Breast epithelium (tissue), 4 donors: ENCODE measurements around the gene SLC12A7. TPM values are rescaled to one million over a fixed set of nuclear protein-coding genes. Genes with fewer than 3 reads are reported as not detected.

ENCODE experiments used
- DNase-seq, 2 donors: peaks; one replicate each; pipeline ENCODE4 v3.0.0-alpha.2; 2019; ENCODE audit warnings: low spot score in 2 of 2
- H3K27ac ChIP-seq, 2 donors: fragments of 200-600 bp; sonication (generic) in 1 of 2; one replicate each; pipeline ENCODE4 v1.5.1; 2016 to 2019; ENCODE audit warnings: mild to moderate bottlenecking in 1 of 2
- H3K27me3 ChIP-seq, 2 donors: fragments of 200-600 bp; sonication (generic) in 1 of 2; one replicate each; pipeline versions ENCODE4 v1.5.1 to v1.6.0; 2017 to 2019; ENCODE audit warnings: control low read depth in 1 of 2, mild to moderate bottlenecking in 1 of 2
- H3K36me3 ChIP-seq: fragments of 200-600 bp; one replicate; pipeline ENCODE4 v1.5.1; 2019
- H3K4me1 ChIP-seq, 2 donors: fragments of 200-600 bp; sonication (generic); one replicate each; pipeline ENCODE4 v1.5.1; 2016 to 2019; ENCODE audit warnings: control low read depth in 1 of 2
- H3K4me3 ChIP-seq, 3 donors: fragments of 200-600 bp; sonication (generic); 1 replicate in 2 of 3; 2 replicates in 1 of 3; pipeline ENCODE4 v1.5.1; 2016 to 2019; ENCODE audit warnings: mild to moderate bottlenecking in 3 of 3, moderate library complexity in 2 of 3
- H3K9me3 ChIP-seq, 2 donors: fragments of 200-600 bp; sonication (generic) in 1 of 2; one replicate each; pipeline ENCODE4 v1.5.1; 2016 to 2019; ENCODE audit warnings: control low read depth in 1 of 2
- POLR2A ChIP-seq: fragments of 450-650 bp; IDR thresholded peaks from one replicate; pipeline ENCODE4 v1.6.1; 2016; ENCODE audit warnings: antibody characterized with exemption, mild to moderate bottlenecking, moderate library complexity
- POLR2AphosphoS5 ChIP-seq, 3 donors: sonication (generic); formaldehyde crosslinking; IDR thresholded peaks; one replicate each; pipeline ENCODE4 v1.6.1; 2017; ENCODE audit warnings: antibody characterized with exemption in 3 of 3
- intact Hi-C: fragments of 100-400 bp; cut with DNase I; formaldehyde crosslinking; loops from one replicate; pipeline ENCODE4 v1.15.1; 2023; ENCODE audit warnings: low total_unique reads
- total RNA-seq, 3 donors: library from RNA; depleted of rRNA; stranded (reverse); fragments of >200 nt; gene quantifications; one replicate each; pipeline ENCODE4 v1.1.0, GENCODE V29; 2016
- TF ChIP-seq, protein P1 (sequence below), 3 donors: fragments of 450-650 bp; IDR thresholded peaks; one replicate each; pipeline ENCODE4 v1.5.1; 2016 to 2017; ENCODE audit warnings: antibody characterized with exemption in 3 of 3, mild to moderate bottlenecking in 3 of 3, moderate library complexity in 3 of 3

Gene SLC12A7
- total RNA-seq, 3 donors from 2014 or later = 21.4 to 31.5 (median 25.0) TPM

GRCh38 chr5:1110307-1111240 is 1.3 kb downstream of the SLC12A7 start:
- no peak for DNase-seq
- H3K27ac ChIP-seq = peak overlapping the region; percentile 84 to 95
- intact Hi-C loops = no loop called here

GRCh38 chr5:1109542-1110306 is 2.1 kb downstream of the SLC12A7 start:
- Histone ChIP-seq H3K9me3 (no peaks in the 10 kb centered on the region), H3K4me3 (peak overlapping the region; percentile 68 to 99 (median 94)), H3K4me1 (peaks cover 3 to 10% of the 10 kb centered on the region in 2 donors), H3K36me3 (no peaks in the 10 kb centered on the region), H3K27ac (peak overlapping the region in 1 of 2 donors; percentile 95), H3K27me3 (no peaks in the 10 kb centered on the region)
- intact Hi-C loops = no loop called here
- DNase-seq = no peak
- TF ChIP-seq POLR2AphosphoS5 (IDR thresholded peaks at IDR 0.05) = no peak
- TF ChIP-seq, protein P1, sequence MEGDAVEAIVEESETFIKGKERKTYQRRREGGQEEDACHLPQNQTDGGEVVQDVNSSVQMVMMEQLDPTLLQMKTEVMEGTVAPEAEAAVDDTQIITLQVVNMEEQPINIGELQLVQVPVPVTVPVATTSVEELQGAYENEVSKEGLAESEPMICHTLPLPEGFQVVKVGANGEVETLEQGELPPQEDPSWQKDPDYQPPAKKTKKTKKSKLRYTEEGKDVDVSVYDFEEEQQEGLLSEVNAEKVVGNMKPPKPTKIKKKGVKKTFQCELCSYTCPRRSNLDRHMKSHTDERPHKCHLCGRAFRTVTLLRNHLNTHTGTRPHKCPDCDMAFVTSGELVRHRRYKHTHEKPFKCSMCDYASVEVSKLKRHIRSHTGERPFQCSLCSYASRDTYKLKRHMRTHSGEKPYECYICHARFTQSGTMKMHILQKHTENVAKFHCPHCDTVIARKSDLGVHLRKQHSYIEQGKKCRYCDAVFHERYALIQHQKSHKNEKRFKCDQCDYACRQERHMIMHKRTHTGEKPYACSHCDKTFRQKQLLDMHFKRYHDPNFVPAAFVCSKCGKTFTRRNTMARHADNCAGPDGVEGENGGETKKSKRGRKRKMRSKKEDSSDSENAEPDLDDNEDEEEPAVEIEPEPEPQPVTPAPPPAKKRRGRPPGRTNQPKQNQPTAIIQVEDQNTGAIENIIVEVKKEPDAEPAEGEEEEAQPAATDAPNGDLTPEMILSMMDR (IDR thresholded peaks at IDR 0.05) = no peak
- no peak for TF ChIP-seq POLR2A

More at GRCh38 chr5:1110307-1111240, 1.3 kb downstream of the SLC12A7 start:
- H3K27me3 ChIP-seq = no peaks in the 10 kb centered on the region
- H3K9me3 ChIP-seq = no peaks in the 10 kb centered on the region
- TF ChIP-seq POLR2AphosphoS5 (IDR thresholded peaks at IDR 0.05) (no peak), POLR2A (no peak)
- TF ChIP-seq, protein P1 (IDR thresholded peaks at IDR 0.05) = no peak
- H3K4me1 ChIP-seq = peaks cover 0 to 10% of the 10 kb centered on the region in 2 donors
- peak overlapping the region; percentile 68 to 99 (median 94) for H3K4me3 ChIP-seq
- H3K36me3 ChIP-seq = no peaks in the 10 kb centered on the region

DNA sequence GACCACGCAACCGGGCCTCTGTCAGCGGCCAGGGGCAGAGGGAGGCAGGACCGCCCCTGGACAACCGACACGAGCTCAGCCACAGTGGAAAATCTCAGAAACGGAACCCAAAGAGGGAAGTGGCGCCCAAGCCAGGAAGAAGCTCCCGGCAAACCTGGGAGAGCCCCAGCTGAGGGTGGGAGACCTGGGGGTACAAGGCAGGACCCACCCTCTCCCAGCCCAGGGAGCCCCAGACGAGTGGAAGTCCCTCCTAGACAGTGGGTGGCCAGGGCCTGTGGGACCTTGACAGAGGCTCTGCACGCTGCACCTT is 3.0 kb downstream of the SLC12A7 start:
- Histone ChIP-seq H3K9me3 (no peaks in the 10 kb centered on the region), H3K27me3 (no peaks in the 10 kb centered on the region), H3K4me3 (no peak overlapping the region), H3K27ac (peak overlapping the region in 1 of 2 donors; percentile 40), H3K4me1 (peaks cover 3 to 10% of the 10 kb centered on the region in 2 donors), H3K36me3 (no peaks in the 10 kb centered on the region)
- intact Hi-C loops = no loop called here
- TF ChIP-seq POLR2AphosphoS5 (IDR thresholded peaks at IDR 0.05) (no peak), POLR2A (no peak)
- TF ChIP-seq, protein P1 (IDR thresholded peaks at IDR 0.05) = no peak
- DNase-seq = no peak

DNA sequence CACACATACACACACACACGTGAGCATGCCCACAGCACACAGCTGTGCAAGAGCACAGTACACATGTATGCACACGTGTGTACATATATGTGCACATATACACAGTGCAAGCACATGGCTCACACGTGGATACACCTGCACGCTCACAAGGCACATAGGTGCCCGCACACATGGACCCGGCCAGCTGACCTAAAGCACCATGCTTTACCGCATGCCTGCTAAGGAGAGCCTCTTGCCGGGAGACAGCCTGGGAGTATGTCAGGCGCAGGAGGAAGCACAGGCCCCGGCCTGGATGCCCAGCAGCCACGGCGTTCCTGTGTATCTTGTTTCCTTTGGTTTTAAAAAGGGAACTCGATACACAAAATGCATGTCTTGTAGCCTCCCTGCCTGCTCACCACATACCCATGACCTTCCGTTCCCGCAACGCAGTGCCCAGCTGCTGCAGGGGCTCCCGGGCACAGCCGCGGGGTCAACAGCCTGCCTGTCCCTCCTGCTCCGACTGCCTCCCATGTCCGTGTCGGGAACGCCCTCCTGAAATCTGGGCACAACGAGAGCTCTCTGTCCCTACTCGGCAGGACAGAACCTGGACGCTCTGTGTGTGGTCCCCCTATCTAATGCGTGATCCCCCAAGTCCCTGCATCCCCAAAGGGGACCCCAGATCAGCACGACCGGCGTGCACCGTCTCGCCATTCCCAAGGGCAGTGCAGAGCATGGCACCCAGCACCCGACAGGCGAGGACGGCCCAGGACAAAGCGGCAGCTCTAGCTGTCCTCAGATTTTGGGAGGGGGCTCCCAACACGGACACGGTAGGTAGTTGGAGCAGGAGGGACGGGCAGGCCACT is 3.6 kb downstream of the SLC12A7 start:
- H3K36me3 ChIP-seq = no peaks in the 10 kb centered on the region
- H3K4me1 ChIP-seq = peaks cover 3 to 12% of the 10 kb centered on the region in 2 donors
- TF ChIP-seq POLR2AphosphoS5 (IDR thresholded peaks at IDR 0.05) = no peak
- no peak for TF ChIP-seq POLR2A
- TF ChIP-seq, protein P1 (IDR thresholded peaks at IDR 0.05) = no peak
- H3K27me3 ChIP-seq = no peaks in the 10 kb centered on the region
- H3K4me3 ChIP-seq = no peak overlapping the region
- no peaks in the 10 kb centered on the region for H3K9me3 ChIP-seq
- DNase-seq = no peak
- intact Hi-C loops = no loop called here
- H3K27ac ChIP-seq = no peak overlapping the region
